ENCODE data around the gene PANX2. TPM values are rescaled to one million over a fixed set of nuclear protein-coding genes. Genes with fewer than 3 reads are reported as not detected.
A peak's percentile ranks its signal among the peaks of the same experiment; 100 is the strongest.

PANX2 gene
- total RNA-seq, 1 donor from 2014 or later, result 4.2 TPM

- Histone ChIP-seq H3K27me3 (no peaks in the 10 kb centered on the region), H3K9me3 (no peaks in the 10 kb centered on the region), H3K36me3 (peaks cover 0 to 5% of the 10 kb centered on the region in 2 donors), H3K27ac (peak overlapping the region; percentile 89), H3K4me3 (no peak overlapping the region), H3K4me1 (peaks cover 73% of the 10 kb centered on the region)
- DNase-seq (ENCODE audit: extremely low spot score in 2 of 2), result no peak
- intact Hi-C loops (cut with DNase I), result no loop called here
- no peak for TF ChIP-seq POLR2A (IDR thresholded peaks at IDR 0.05)
- no peak for TF ChIP-seq POLR2AphosphoS5 (IDR thresholded peaks at IDR 0.05; ENCODE audit: insufficient read depth in 1 of 2, low read depth in 1 of 2)
- TF ChIP-seq CTCF (IDR thresholded peaks at IDR 0.05), result no peak
Measured at GRCh38 chr22:50189184-50189848, 18.8 kb downstream of the PANX2 start.

DNA sequence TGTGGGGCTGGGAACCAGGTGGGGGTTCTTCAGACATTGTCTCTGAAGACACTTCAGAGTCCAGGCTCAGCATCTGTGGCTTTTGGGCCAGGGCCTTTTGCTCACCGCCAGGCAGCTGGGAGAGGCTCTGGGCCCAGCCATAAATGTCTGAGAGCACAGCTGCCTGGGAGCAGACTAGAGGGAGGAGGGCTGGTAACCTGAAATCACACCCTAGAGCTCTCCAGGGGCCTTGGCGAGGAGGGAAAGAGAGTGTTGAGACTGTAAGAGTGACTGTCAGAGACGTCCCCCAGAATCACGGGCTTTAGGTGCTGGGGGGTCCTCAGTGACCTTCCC is 19.3 kb downstream of the PANX2 start:
- Histone ChIP-seq H3K27me3 (no peaks in the 10 kb centered on the region), H3K36me3 (peaks cover 0 to 10% of the 10 kb centered on the region in 2 donors), H3K9me3 (no peaks in the 10 kb centered on the region), H3K27ac (peak overlapping the region; percentile 89), H3K4me1 (peaks cover 68% of the 10 kb centered on the region), H3K4me3 (peak overlapping the region; percentile 43 to 53)
- no peak for DNase-seq (ENCODE audit: extremely low spot score in 2 of 2)
- intact Hi-C loops (cut with DNase I), result loop anchor here (5.0 to 10.0 kb wide), 2 partner anchors 223 to 265 kb away; no protein-coding TSS in a partner anchor
- TF ChIP-seq POLR2A (IDR thresholded peaks at IDR 0.05) (no peak), POLR2AphosphoS5 (IDR thresholded peaks at IDR 0.05; ENCODE audit: insufficient read depth in 1 of 2, low read depth in 1 of 2) (no peak)

GRCh38 chr22:50190182-50190940 is 19.8 kb downstream of the PANX2 start:
- intact Hi-C loops (cut with DNase I), result loop anchor here (5.0 to 10.0 kb wide), 2 partner anchors 223 to 266 kb away; no protein-coding TSS in a partner anchor
- Histone ChIP-seq H3K4me3 (peak overlapping the region; percentile 43 to 53), H3K36me3 (peaks cover 0 to 12% of the 10 kb centered on the region in 2 donors), H3K9me3 (no peaks in the 10 kb centered on the region), H3K27ac (peak overlapping the region; percentile 89), H3K27me3 (no peaks in the 10 kb centered on the region), H3K4me1 (peaks cover 63% of the 10 kb centered on the region)
- TF ChIP-seq POLR2AphosphoS5 (IDR thresholded peaks at IDR 0.05; ENCODE audit: insufficient read depth in 1 of 2, low read depth in 1 of 2) (peak; percentile 76 to 86), POLR2A (IDR thresholded peaks at IDR 0.05) (peak in 1 of 2 donors; percentile 11), CTCF (IDR thresholded peaks at IDR 0.05) (peak in 2 of 3 experiments; percentile 18 to 51)
- DNase-seq (ENCODE audit: extremely low spot score in 2 of 2), result no peak

- peak overlapping the region; percentile 43 to 53 for H3K4me3 ChIP-seq
- intact Hi-C loops (cut with DNase I), result loop anchor here (5.0 to 10.0 kb wide), 2 partner anchors 224 to 266 kb away; no protein-coding TSS in a partner anchor
- peaks cover 62% of the 10 kb centered on the region for H3K4me1 ChIP-seq
Measured at GRCh38 chr22:50190941-50191741, 20.6 kb downstream of the PANX2 start.

More at GRCh38 chr22:50190941-50191741, 20.6 kb downstream of the PANX2 start:
- no peaks in the 10 kb centered on the region for H3K27me3 ChIP-seq
- TF ChIP-seq POLR2A (IDR thresholded peaks at IDR 0.05) (no peak), POLR2AphosphoS5 (IDR thresholded peaks at IDR 0.05; ENCODE audit: insufficient read depth in 1 of 2, low read depth in 1 of 2) (no peak), CTCF (IDR thresholded peaks at IDR 0.05) (no peak)
- DNase-seq (ENCODE audit: extremely low spot score in 2 of 2), result no peak
- peaks cover 0 to 12% of the 10 kb centered on the region in 2 donors for H3K36me3 ChIP-seq
- peak overlapping the region; percentile 89 for H3K27ac ChIP-seq
- H3K9me3 ChIP-seq, result no peaks in the 10 kb centered on the region
